NCI-H1417 (cell line): ENCODE results near the gene MUL1.

Experiments used
- DNase-seq, 3 experiments: peaks; one replicate each; lab custom pipeline; 2025; lab: John Stamatoyannopoulos, UW

Gene MUL1

GRCh38 chr1:20470194-20470593 is 37.8 kb downstream of the MUL1 start:
- DNase-seq: peak in 2 of 3 experiments; percentile 59 to 88

GRCh38 chr1:20469406-20470076 is 38.4 kb downstream of the MUL1 start:
- DNase-seq: peak in 1 of 3 experiments; percentile 7

GRCh38 chr1:20466273-20466672 is 41.7 kb downstream of the MUL1 start:
- no peak for DNase-seq

- no peak for DNase-seq
Measured at GRCh38 chr1:20465187-20465586, 42.8 kb downstream of the MUL1 start.

- DNase-seq: no peak
Measured at GRCh38 chr1:20463502-20463901, 44.4 kb downstream of the MUL1 start.

- DNase-seq: no peak
Measured at GRCh38 chr1:20462397-20462796, 45.6 kb downstream of the MUL1 start.

DNA sequence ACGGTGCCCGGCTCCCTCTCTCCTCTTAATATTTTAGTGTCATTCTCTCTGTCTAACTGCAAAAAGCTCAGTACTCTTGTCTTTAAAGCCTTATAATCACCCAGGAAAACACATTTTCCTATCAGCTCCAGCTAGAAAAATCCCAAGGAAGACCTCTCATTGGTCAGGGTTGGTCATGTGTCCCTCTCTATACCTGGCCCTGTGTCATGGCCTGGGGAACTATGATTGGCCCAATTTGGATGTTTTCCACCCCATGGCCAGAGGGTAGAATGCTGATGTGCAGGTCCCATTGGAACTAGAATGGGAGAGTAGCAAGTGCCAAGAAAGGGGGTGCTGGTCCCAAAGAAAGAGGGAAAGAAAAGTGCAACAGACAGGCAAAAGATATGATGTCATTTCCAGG is 49.2 kb downstream of the MUL1 start:
- no peak for DNase-seq

DNA sequence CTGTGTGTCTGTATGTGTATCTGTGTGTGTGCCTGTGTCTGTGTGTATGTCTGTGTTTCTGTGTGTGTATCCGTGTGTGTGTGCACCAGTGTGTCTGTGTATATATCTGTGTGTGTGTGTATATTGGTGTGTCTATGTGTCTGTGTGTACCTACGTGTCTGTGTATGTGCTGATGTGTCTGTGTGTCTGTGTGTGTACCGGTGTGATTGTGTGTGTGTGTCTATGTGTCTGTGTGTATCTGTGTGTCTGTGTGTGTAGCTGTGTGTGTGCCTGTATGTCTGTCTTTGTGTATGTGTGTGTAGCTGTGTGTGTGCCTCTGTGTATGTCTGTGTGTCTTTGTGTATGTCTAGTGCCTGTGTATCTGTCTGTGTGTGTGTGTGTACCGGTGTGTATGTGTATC is 53.9 kb downstream of the MUL1 start:
- no peak for DNase-seq

- DNase-seq: no peak
Measured at GRCh38 chr1:20449735-20450311, 58.1 kb downstream of the MUL1 start.
